ENCODE measurements around the gene UQCRFS1. TPM values are rescaled to one million over a fixed set of nuclear protein-coding genes. Genes with fewer than 3 reads are reported as not detected.

Gene UQCRFS1
- total RNA-seq, 1 donor from 2014 or later = 39.2 TPM

GRCh38 chr19:29170554-29170953, 42.4 kb downstream of the UQCRFS1 start:
- Mint-ChIP-seq H3K36me3 (no peaks in the 10 kb centered on the region), H3K27me3 (ENCODE audit: insufficient read depth, low read depth) (peaks cover 5% of the 10 kb centered on the region), H3K27ac (no peak overlapping the region), H3K4me3 (no peak overlapping the region), H3K9me3 (peaks cover 3% of the 10 kb centered on the region), H3K4me1 (no peaks in the 10 kb centered on the region)
- H3K9ac ChIP-seq = no peak overlapping the region
- H3K4me3 ChIP-seq = no peak overlapping the region
- H3K79me2 ChIP-seq (ENCODE audit: low read depth) = no peaks in the 10 kb centered on the region
- H3K27me3 ChIP-seq = peaks cover 4% of the 10 kb centered on the region
- H4K20me1 ChIP-seq (ENCODE audit: low read depth) = no peaks in the 10 kb centered on the region
- no peak overlapping the region for H2AFZ ChIP-seq (replicated peaks)
- H3F3A ChIP-seq (ENCODE audit: low read depth) = no peaks in the 10 kb centered on the region
- DNase-seq (ENCODE audit: low spot score) = no peak
- TF ChIP-seq EZH2 (IDR thresholded peaks at IDR 0.05) = no peak
- no peak for TF ChIP-seq CTCF (IDR thresholded peaks at IDR 0.05)
- no peak for TF ChIP-seq EZH2phosphoT487 (IDR thresholded peaks at IDR 0.05)
- no peak overlapping the region for H3K4me2 ChIP-seq
- H3K9me3 ChIP-seq (ENCODE audit: low read depth) = no peaks in the 10 kb centered on the region
- no peaks in the 10 kb centered on the region for H3K4me1 ChIP-seq
- no peaks in the 10 kb centered on the region for H3K36me3 ChIP-seq
- H3K27ac ChIP-seq = no peak overlapping the region

GRCh38 chr19:29162694-29163093, 50.3 kb downstream of the UQCRFS1 start:
- no peaks in the 10 kb centered on the region for H3K36me3 ChIP-seq
- H3K4me3 ChIP-seq = no peak overlapping the region
- DNase-seq (ENCODE audit: low spot score) = no peak
- H3F3A ChIP-seq (ENCODE audit: low read depth) = no peaks in the 10 kb centered on the region
- Mint-ChIP-seq H3K9me3 (no peaks in the 10 kb centered on the region), H3K27ac (no peak overlapping the region), H3K27me3 (ENCODE audit: insufficient read depth, low read depth) (no peaks in the 10 kb centered on the region), H3K4me1 (no peaks in the 10 kb centered on the region), H3K4me3 (no peak overlapping the region), H3K36me3 (no peaks in the 10 kb centered on the region)
- no peaks in the 10 kb centered on the region for H3K4me1 ChIP-seq
- TF ChIP-seq CTCF (IDR thresholded peaks at IDR 0.05) (no peak), EZH2phosphoT487 (IDR thresholded peaks at IDR 0.05) (no peak), EZH2 (IDR thresholded peaks at IDR 0.05) (no peak)
- H3K79me2 ChIP-seq (ENCODE audit: low read depth) = no peaks in the 10 kb centered on the region
- H3K9me3 ChIP-seq (ENCODE audit: low read depth) = no peaks in the 10 kb centered on the region
- no peak overlapping the region for H3K9ac ChIP-seq
- no peak overlapping the region for H3K4me2 ChIP-seq
- H3K27ac ChIP-seq = no peak overlapping the region
- H4K20me1 ChIP-seq (ENCODE audit: low read depth) = no peaks in the 10 kb centered on the region
- no peak overlapping the region for H2AFZ ChIP-seq (replicated peaks)
- peaks cover 5% of the 10 kb centered on the region for H3K27me3 ChIP-seq

GRCh38 chr19:29155683-29156082, 57.3 kb downstream of the UQCRFS1 start:
- Mint-ChIP-seq H3K27me3 (ENCODE audit: insufficient read depth, low read depth) (no peaks in the 10 kb centered on the region), H3K4me1 (no peaks in the 10 kb centered on the region), H3K27ac (no peak overlapping the region), H3K9me3 (peaks cover 9% of the 10 kb centered on the region), H3K36me3 (no peaks in the 10 kb centered on the region), H3K4me3 (no peak overlapping the region)
- no peaks in the 10 kb centered on the region for H3K9me3 ChIP-seq (ENCODE audit: low read depth)
- no peak overlapping the region for H2AFZ ChIP-seq (replicated peaks)
- H3K27ac ChIP-seq = no peak overlapping the region
- H3K36me3 ChIP-seq = no peaks in the 10 kb centered on the region
- no peak overlapping the region for H3K9ac ChIP-seq
- no peak overlapping the region for H3K4me3 ChIP-seq
- H3K27me3 ChIP-seq = peaks cover 3% of the 10 kb centered on the region
- no peak overlapping the region for H3K4me2 ChIP-seq
- H3F3A ChIP-seq (ENCODE audit: low read depth) = no peaks in the 10 kb centered on the region
- H3K79me2 ChIP-seq (ENCODE audit: low read depth) = no peaks in the 10 kb centered on the region
- H4K20me1 ChIP-seq (ENCODE audit: low read depth) = no peaks in the 10 kb centered on the region
- no peak for DNase-seq (ENCODE audit: low spot score)
- no peak for TF ChIP-seq EZH2 (IDR thresholded peaks at IDR 0.05)
- H3K4me1 ChIP-seq = no peaks in the 10 kb centered on the region

Small RNA genes lying within 50 kb of the gene (small RNA-seq; reads per million reads assigned to genes)
- not detected for gene RN7SL340P
